HepG2 (cell line): ENCODE measurements around the gene FRMD3. TPM values are rescaled to one million over a fixed set of nuclear protein-coding genes. Genes with fewer than 3 reads are reported as not detected.

Experiments used
- ATF1 ChIP-seq: IDR thresholded peaks from 2 replicates; pipeline ENCODE4 v1.6.1; 2016; ENCODE audit warnings: mild to moderate bottlenecking, control low read depth
- CHD4 ChIP-seq: fragments of 200-600 bp; sonication (generic); IDR thresholded peaks from 2 replicates; pipeline ENCODE4 v1.7.0; 2017; ENCODE audit warnings: mild to moderate bottlenecking, low read length, borderline replicate concordance
- GFI1 ChIP-seq: sonication (generic); formaldehyde crosslinking; IDR thresholded peaks from 2 replicates; pipeline ENCODE4 v1.5.0; 2020; ENCODE audit warnings: missing genetic modification reagents, mild to moderate bottlenecking, borderline replicate concordance
- NCOR1 ChIP-seq: fragments of 200-600 bp; sonication (generic); IDR thresholded peaks from 2 replicates; pipeline ENCODE4 v1.7.0; 2017; ENCODE audit warnings: antibody characterized with exemption, low read length, borderline replicate concordance
- NFE2L2 ChIP-seq: fragments of 150-350 bp; IDR thresholded peaks from 2 replicates; pipeline ENCODE4 v1.6.1; 2014; ENCODE audit warnings: low read length
- POGK ChIP-seq: sonication (generic); formaldehyde crosslinking; conservative IDR thresholded peaks from 2 replicates; pipeline ENCODE4 v1.8.0; 2022; ENCODE audit warnings: mild to moderate bottlenecking, moderate library complexity, missing genetic modification reagents
- POGZ ChIP-seq: sonication (generic); formaldehyde crosslinking; IDR thresholded peaks from 2 replicates; pipeline ENCODE4 v1.4.0; 2020; ENCODE audit warnings: mild to moderate bottlenecking, missing genetic modification reagents
- RNF2 ChIP-seq: fragments of 450-650 bp; conservative IDR thresholded peaks from 2 replicates; pipeline ENCODE4 v1.6.1; 2016; ENCODE audit warnings: low read depth
- SOX6 ChIP-seq, 2 experiments: fragments of 450-650 bp in 1 of 2; sonication (generic) in 1 of 2; formaldehyde crosslinking in 1 of 2; IDR thresholded peaks; 2 replicates each; pipeline versions ENCODE4 v1.4.0 to v1.6.1; 2017 to 2020; ENCODE audit warnings: antibody characterized with exemption in 1 of 2, mild to moderate bottlenecking in 1 of 2, missing genetic modification reagents in 1 of 2
- ZBTB33 ChIP-seq: sonication (generic); formaldehyde crosslinking; IDR thresholded peaks from 2 replicates; pipeline ENCODE4 v1.4.0; 2020; ENCODE audit warnings: missing genetic modification reagents
- ZGPAT ChIP-seq: IDR thresholded peaks from 2 replicates; pipeline ENCODE4 v1.6.1; 2016; ENCODE audit warnings: mild to moderate bottlenecking
- ZNF224 ChIP-seq: sonication (generic); formaldehyde crosslinking; IDR thresholded peaks from 2 replicates; pipeline ENCODE4 v1.5.0; 2020; ENCODE audit warnings: mild to moderate bottlenecking, missing genetic modification reagents
- polyA plus RNA-seq, 8 experiments: library from polyadenylated mRNA; depleted of rRNA in 3 of 8; stranded (reverse) in 7 of 8; unstranded in 1 of 8; fragments of >200 nt; fragmentation: Illumina TruSeq in 4 of 8; extraction: Trizol in 4 of 8; gene quantifications; 2 replicates each; pipeline versions ENCODE4 v1.2.1 to v1.2.3, GENCODE V29; 2011 to 2016; ENCODE audit warnings: low read depth in 4 of 8, missing spikeins in 1 of 8, mixed read lengths in 1 of 8; ENCODE audit not compliant: insufficient read depth in 1 of 8
- total RNA-seq, 5 experiments: library from RNA; depleted of rRNA; stranded (reverse); fragments of >200 nt; fragmentation: Illumina TruSeq; extraction: Trizol; gene quantifications; 2 replicates each; pipeline ENCODE4 v1.2.3, GENCODE V29; 2016; ENCODE audit warnings: low read depth in 1 of 5
- TF ChIP-seq, protein P1 (sequence below): sonication (generic); formaldehyde crosslinking; IDR thresholded peaks from 2 replicates; pipeline ENCODE4 v1.4.0; 2020; ENCODE audit warnings: missing genetic modification reagents, borderline replicate concordance
- TF ChIP-seq, protein P2 (sequence below): sonication (generic); formaldehyde crosslinking; IDR thresholded peaks from 2 replicates; pipeline ENCODE4 v1.4.0; 2020; ENCODE audit warnings: missing genetic modification reagents

The FRMD3 gene
- total and polyA plus RNA-seq, 2 of the 13 experiments (the other 11 are each of a cell fraction or from before 2014, with no cell fraction given), result 3.2 to 7.7 TPM

DNA sequence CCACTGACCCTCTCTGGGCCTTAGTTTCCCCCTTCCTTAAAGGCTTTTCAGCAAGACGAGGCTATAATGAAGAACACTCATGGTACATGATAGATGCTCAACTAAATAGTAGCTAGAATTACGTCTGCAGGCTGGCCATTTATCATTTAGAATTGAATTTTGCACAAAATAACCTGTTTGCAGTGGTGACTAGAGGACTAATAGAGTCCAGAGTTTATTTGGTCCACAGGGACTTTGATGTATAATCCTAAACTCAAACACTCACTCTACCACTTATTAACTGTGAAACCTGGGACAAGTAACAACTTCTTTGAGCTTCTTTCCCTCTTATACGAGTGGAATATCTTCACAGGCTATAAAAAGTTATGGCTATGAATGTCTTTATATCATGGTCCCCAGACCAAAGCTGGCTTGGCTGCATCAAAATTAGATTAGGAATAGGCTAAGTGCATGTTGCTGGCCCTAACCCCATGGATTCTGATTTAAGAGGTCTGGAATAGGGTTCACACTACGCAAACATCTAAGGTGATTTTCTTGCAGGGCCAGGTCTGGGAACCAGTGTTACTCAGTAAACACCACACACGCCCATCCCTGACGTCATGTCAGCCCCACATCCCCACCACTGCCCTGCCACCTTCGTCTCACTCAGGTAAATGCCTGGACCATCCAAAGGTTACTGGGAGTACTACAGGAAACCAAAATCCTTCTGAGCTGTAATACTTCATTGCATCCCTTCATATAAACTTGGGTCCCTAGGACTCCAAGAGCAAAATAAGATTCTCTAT is 150.6 kb downstream of the FRMD3 start (continued):
- peak; percentile 29; the same call in 1 of the 2 replicates for TF ChIP-seq POGZ (CRISPR knock-in tag)
- peak; percentile 86 for TF ChIP-seq NCOR1
- no peak for TF ChIP-seq NFE2L2
- TF ChIP-seq ZGPAT (CRISPR knock-in tag), result 0 out of 2 replicates have a peak, but pooled peaks have one; percentile 11
- TF ChIP-seq, protein P1, sequence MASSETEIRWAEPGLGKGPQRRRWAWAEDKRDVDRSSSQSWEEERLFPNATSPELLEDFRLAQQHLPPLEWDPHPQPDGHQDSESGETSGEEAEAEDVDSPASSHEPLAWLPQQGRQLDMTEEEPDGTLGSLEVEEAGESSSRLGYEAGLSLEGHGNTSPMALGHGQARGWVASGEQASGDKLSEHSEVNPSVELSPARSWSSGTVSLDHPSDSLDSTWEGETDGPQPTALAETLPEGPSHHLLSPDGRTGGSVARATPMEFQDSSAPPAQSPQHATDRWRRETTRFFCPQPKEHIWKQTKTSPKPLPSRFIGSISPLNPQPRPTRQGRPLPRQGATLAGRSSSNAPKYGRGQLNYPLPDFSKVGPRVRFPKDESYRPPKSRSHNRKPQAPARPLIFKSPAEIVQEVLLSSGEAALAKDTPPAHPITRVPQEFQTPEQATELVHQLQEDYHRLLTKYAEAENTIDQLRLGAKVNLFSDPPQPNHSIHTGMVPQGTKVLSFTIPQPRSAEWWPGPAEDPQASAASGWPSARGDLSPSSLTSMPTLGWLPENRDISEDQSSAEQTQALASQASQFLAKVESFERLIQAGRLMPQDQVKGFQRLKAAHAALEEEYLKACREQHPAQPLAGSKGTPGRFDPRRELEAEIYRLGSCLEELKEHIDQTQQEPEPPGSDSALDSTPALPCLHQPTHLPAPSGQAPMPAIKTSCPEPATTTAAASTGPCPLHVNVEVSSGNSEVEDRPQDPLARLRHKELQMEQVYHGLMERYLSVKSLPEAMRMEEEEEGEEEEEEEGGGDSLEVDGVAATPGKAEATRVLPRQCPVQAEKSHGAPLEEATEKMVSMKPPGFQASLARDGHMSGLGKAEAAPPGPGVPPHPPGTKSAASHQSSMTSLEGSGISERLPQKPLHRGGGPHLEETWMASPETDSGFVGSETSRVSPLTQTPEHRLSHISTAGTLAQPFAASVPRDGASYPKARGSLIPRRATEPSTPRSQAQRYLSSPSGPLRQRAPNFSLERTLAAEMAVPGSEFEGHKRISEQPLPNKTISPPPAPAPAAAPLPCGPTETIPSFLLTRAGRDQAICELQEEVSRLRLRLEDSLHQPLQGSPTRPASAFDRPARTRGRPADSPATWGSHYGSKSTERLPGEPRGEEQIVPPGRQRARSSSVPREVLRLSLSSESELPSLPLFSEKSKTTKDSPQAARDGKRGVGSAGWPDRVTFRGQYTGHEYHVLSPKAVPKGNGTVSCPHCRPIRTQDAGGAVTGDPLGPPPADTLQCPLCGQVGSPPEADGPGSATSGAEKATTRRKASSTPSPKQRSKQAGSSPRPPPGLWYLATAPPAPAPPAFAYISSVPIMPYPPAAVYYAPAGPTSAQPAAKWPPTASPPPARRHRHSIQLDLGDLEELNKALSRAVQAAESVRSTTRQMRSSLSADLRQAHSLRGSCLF (CRISPR knock-in tag), result no peak
- TF ChIP-seq, protein P2, sequence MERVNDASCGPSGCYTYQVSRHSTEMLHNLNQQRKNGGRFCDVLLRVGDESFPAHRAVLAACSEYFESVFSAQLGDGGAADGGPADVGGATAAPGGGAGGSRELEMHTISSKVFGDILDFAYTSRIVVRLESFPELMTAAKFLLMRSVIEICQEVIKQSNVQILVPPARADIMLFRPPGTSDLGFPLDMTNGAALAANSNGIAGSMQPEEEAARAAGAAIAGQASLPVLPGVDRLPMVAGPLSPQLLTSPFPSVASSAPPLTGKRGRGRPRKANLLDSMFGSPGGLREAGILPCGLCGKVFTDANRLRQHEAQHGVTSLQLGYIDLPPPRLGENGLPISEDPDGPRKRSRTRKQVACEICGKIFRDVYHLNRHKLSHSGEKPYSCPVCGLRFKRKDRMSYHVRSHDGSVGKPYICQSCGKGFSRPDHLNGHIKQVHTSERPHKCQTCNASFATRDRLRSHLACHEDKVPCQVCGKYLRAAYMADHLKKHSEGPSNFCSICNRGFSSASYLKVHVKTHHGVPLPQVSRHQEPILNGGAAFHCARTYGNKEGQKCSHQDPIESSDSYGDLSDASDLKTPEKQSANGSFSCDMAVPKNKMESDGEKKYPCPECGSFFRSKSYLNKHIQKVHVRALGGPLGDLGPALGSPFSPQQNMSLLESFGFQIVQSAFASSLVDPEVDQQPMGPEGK (CRISPR knock-in tag), result peak; percentile 11; the same call in 1 of the 2 replicates
- peak; percentile 81; the same call in 1 of the 2 replicates for TF ChIP-seq GFI1
- TF ChIP-seq RNF2, result no peak
- TF ChIP-seq ZBTB33 (CRISPR knock-in tag), result no peak
- peak; percentile 68 for TF ChIP-seq ATF1 (CRISPR knock-in tag)
- TF ChIP-seq SOX6 (IDR thresholded peaks at IDR 0.05), result no peak
- TF ChIP-seq SOX6 (CRISPR knock-in tag; IDR thresholded peaks at IDR 0.05), result peak; percentile 58
- no peak for TF ChIP-seq POGK (CRISPR knock-in tag)
- TF ChIP-seq ZNF224 (CRISPR knock-in tag), result no peak
- peak; percentile 84; the same call in 1 of the 2 replicates for TF ChIP-seq CHD4
